Transverse colon (tissue), 4 donors: ENCODE results near the gene HOXA4. TPM values are rescaled to one million over a fixed set of nuclear protein-coding genes. Genes with fewer than 3 reads are reported as not detected.

ENCODE experiments used
- DNase-seq: peaks from one replicate; pipeline ENCODE4 v3.0.0-alpha.2; 2019
- H3K27ac ChIP-seq, 4 donors: fragments of 200-600 bp; sonication (generic); 2 replicates each; pipeline ENCODE4 v1.5.1; 2016 to 2018; ENCODE audit warnings: inconsistent platforms in 4 of 4
- H3K27me3 ChIP-seq: fragments of 200-600 bp; sonication (generic); 2 replicates; pipeline ENCODE4 v1.5.1; 2017; ENCODE audit warnings: inconsistent platforms
- H3K36me3 ChIP-seq, 4 donors: fragments of 200-600 bp; sonication (generic); 2 replicates each; pipeline ENCODE4 v1.5.1; 2017 to 2019; ENCODE audit warnings: inconsistent platforms in 4 of 4
- H3K4me1 ChIP-seq, 4 donors: fragments of 200-600 bp; sonication (generic); 2 replicates each; pipeline ENCODE4 v1.5.1; 2017 to 2020; ENCODE audit warnings: inconsistent platforms in 4 of 4
- H3K4me3 ChIP-seq, 4 donors: fragments of 200-600 bp; sonication (generic); 1 replicate in 1 of 4; 2 replicates in 3 of 4; pipeline versions ENCODE4 v1.5.1 to v1.6.1; 2017 to 2019; ENCODE audit warnings: inconsistent platforms in 4 of 4
- H3K9me3 ChIP-seq, 2 donors: fragments of 200-600 bp; sonication (generic); 2 replicates each; pipeline ENCODE4 v1.5.1; 2017 to 2019; ENCODE audit warnings: inconsistent platforms in 2 of 2
- CTCF ChIP-seq, 5 experiments: fragments of 200-600 bp in 3 of 5; fragments of 450-650 bp in 2 of 5; sonication (generic) in 3 of 5; IDR thresholded peaks; 1 replicate in 2 of 5; 2 replicates in 3 of 5; pipeline ENCODE4 v1.5.1; 2016 to 2017; ENCODE audit warnings: antibody characterized with exemption in 5 of 5, inconsistent platforms in 3 of 5, mild to moderate bottlenecking in 2 of 5, moderate library complexity in 1 of 5
- EP300 ChIP-seq: sonication (generic); formaldehyde crosslinking; IDR thresholded peaks from one replicate; pipeline ENCODE4 v1.6.1; 2017; ENCODE audit warnings: antibody characterized with exemption, low read depth
- POLR2A ChIP-seq: fragments of 450-650 bp; IDR thresholded peaks from one replicate; pipeline ENCODE4 v1.6.1; 2016; ENCODE audit warnings: antibody characterized with exemption, mild to moderate bottlenecking, moderate library complexity
- POLR2AphosphoS5 ChIP-seq, 3 donors: sonication (generic); formaldehyde crosslinking; IDR thresholded peaks; one replicate each; pipeline ENCODE4 v1.6.1; 2016; ENCODE audit warnings: antibody characterized with exemption in 3 of 3
- WGBS, 2 donors: methylation state at CpG; one replicate each; pipeline ENCODE4 v1.1.5; 2018; ENCODE audit warnings: low coverage in 1 of 2; 5-methylcytosine and 5-hydroxymethylcytosine counted together
- in situ Hi-C, 4 donors: fragments of 200-750 bp; cut with MboI; loops; one replicate each; pipeline versions ENCODE4 v1.15.0 to v1.15.1; 2017; ENCODE audit warnings: low sequenced_read_pairs in 3 of 4, low pct_ligation_motif_present in 1 of 4, low pct_unique_long_range_greater_than_20kb in 1 of 4
- intact Hi-C: fragments of 100-400 bp; cut with DNase I; formaldehyde crosslinking; loops from one replicate; pipeline ENCODE4 v1.15.1; 2023; ENCODE audit warnings: low total_unique reads
- total RNA-seq, 4 donors: library from RNA; depleted of rRNA; stranded (reverse); fragments of >200 nt; gene quantifications; one replicate each; pipeline ENCODE4 v1.1.0, GENCODE V29; 2016

Gene HOXA4
- total RNA-seq, 4 donors from 2014 or later, result 3.5 to 42.4 (median 10.6) TPM

GRCh38 chr7:27131390-27131819, 848 bp upstream of the HOXA4 start:
- Histone ChIP-seq H3K27ac (peak overlapping the region; percentile 94 to 99 (median 96)), H3K36me3 (no peaks in the 10 kb centered on the region), H3K9me3 (no peaks in the 10 kb centered on the region), H3K4me3 (peak overlapping the region; percentile 62 to 77 (median 73)), H3K4me1 (peaks cover 42 to 90% (median 85%) of the 10 kb centered on the region in 4 donors), H3K27me3 (no peaks in the 10 kb centered on the region)
- intact Hi-C loops, result no loop called here
- in situ Hi-C loops, result no loop called here
- DNase-seq, result no peak
- TF ChIP-seq POLR2AphosphoS5 (IDR thresholded peaks at IDR 0.05) (no peak), POLR2A (no peak), EP300 (no peak), CTCF (IDR thresholded peaks at IDR 0.05) (no peak)
- WGBS, 2 donors, result 26 to 37% methylated on average over 8 to 12 of the region's 12 CpGs

- DNase-seq, result peak; percentile 70
- intact Hi-C loops (loop anchor here (2.0 kb wide), 1 partner anchor 31 kb away; no protein-coding TSS in a partner anchor), in situ Hi-C loops (no loop called here)
- Histone ChIP-seq H3K4me3 (peak overlapping the region; percentile 61 to 77 (median 67)), H3K27me3 (no peaks in the 10 kb centered on the region), H3K4me1 (peaks cover 36 to 90% (median 84%) of the 10 kb centered on the region in 4 donors), H3K9me3 (no peaks in the 10 kb centered on the region), H3K27ac (peak overlapping the region; percentile 94 to 99 (median 96)), H3K36me3 (no peaks in the 10 kb centered on the region)
- TF ChIP-seq CTCF (IDR thresholded peaks at IDR 0.05) (peak in 2 of 5 experiments; percentile 7 to 25), POLR2AphosphoS5 (IDR thresholded peaks at IDR 0.05) (peak; percentile 33 to 71 (median 57)), EP300 (no peak), POLR2A (peak; percentile 76)
- WGBS, 2 donors, result 30 to 50% methylated on average over 4 to 50 of the region's 72 CpGs
Observed at GRCh38 chr7:27129729-27130539, 623 bp downstream of the HOXA4 start.

GRCh38 chr7:27128776-27129728, 1.5 kb downstream of the HOXA4 start:
- peak overlapping the region; percentile 94 to 99 (median 96) for H3K27ac ChIP-seq
- no peak for DNase-seq
- in situ Hi-C loops (no loop called here), intact Hi-C loops (loop anchor here (2.0 kb wide), 1 partner anchor 30 kb away; no protein-coding TSS in a partner anchor)
- H3K4me1 ChIP-seq, result peaks cover 37 to 90% (median 85%) of the 10 kb centered on the region in 4 donors
- no peaks in the 10 kb centered on the region for H3K9me3 ChIP-seq
- 50 to 52% methylated on average over 4 to 28 of the region's 28 CpGs for whole genome bisulfite sequencing, 2 donors
- H3K4me3 ChIP-seq, result peak overlapping the region in 3 of 4 donors; percentile 62 to 77 (median 72)
- no peak for TF ChIP-seq POLR2AphosphoS5 (IDR thresholded peaks at IDR 0.05)
- no peak for TF ChIP-seq EP300
- no peak for TF ChIP-seq POLR2A
- TF ChIP-seq CTCF (IDR thresholded peaks at IDR 0.05), result no peak
- H3K27me3 ChIP-seq, result no peaks in the 10 kb centered on the region
- H3K36me3 ChIP-seq, result no peaks in the 10 kb centered on the region
